HTERT RPE-1 (cell line): ENCODE measurements around the gene KLK5.
"Not testable (repeated sequence)": the region's sequence is repeated elsewhere in the genome, so short reads cannot be mapped to it uniquely, and the experiment has no call there.

Experiments
- in situ Hi-C: fragments of 300-500 bp; cut with MboI; formaldehyde crosslinking; loops from 4 replicates; pipeline ENCODE4 v1.14.3; 2020; ENCODE audit warnings: low sequenced_read_pairs

Gene KLK5

GRCh38 chr19:50924586-50924985 lies 28.3 kb downstream of the KLK5 start:
- in situ Hi-C loops = no loop called here

GRCh38 chr19:50922317-50922853 lies 30.5 kb downstream of the KLK5 start:
- in situ Hi-C loops = no loop called here

GRCh38 chr19:50921426-50922316 lies 31.2 kb downstream of the KLK5 start:
- in situ Hi-C loops = no loop called here

GRCh38 chr19:50916069-50916468 lies 36.8 kb downstream of the KLK5 start:
- in situ Hi-C loops = no loop called here

GRCh38 chr19:50912727-50913716 lies 39.8 kb downstream of the KLK5 start:
- in situ Hi-C loops = no loop called here

GRCh38 chr19:50912102-50912599 lies 40.7 kb downstream of the KLK5 start:
- in situ Hi-C loops = no loop called here

- in situ Hi-C loops = no loop called here
Observed at GRCh38 chr19:50911206-50912101, 41.4 kb downstream of the KLK5 start, which contains the start of gene KLK4. Gene KLK4 (minus strand): TSS chr19:50911395. CDS start chr19:50910738, 657 bp downstream.

GRCh38 chr19:50910722-50911121 lies 42.1 kb downstream of the KLK5 start:
- in situ Hi-C loops = no loop called here

- in situ Hi-C loops = no loop called here
Observed at GRCh38 chr19:50909240-50910070, 43.4 kb downstream of the KLK5 start.

- in situ Hi-C loops = no loop called here
Observed at GRCh38 chr19:50908336-50908735, 44.5 kb downstream of the KLK5 start.

- in situ Hi-C loops = no loop called here
Observed at GRCh38 chr19:50906217-50906616, 46.6 kb downstream of the KLK5 start.

- in situ Hi-C loops = no loop called here
Observed at GRCh38 chr19:50902640-50903039, 50.2 kb downstream of the KLK5 start.

- in situ Hi-C loops = no loop called here
Observed at GRCh38 chr19:50899569-50899968, 53.3 kb downstream of the KLK5 start.

GRCh38 chr19:50898018-50898417 lies 54.8 kb downstream of the KLK5 start:
- in situ Hi-C loops = no loop called here

- in situ Hi-C loops = no loop called here
Observed at GRCh38 chr19:50897612-50898011, 55.2 kb downstream of the KLK5 start.

GRCh38 chr19:50897191-50897607 lies 55.6 kb downstream of the KLK5 start:
- in situ Hi-C loops = no loop called here

GRCh38 chr19:50896591-50897190 lies 56.1 kb downstream of the KLK5 start:
- in situ Hi-C loops = no loop called here

GRCh38 chr19:50896089-50896590 lies 56.7 kb downstream of the KLK5 start:
- in situ Hi-C loops = not testable (repeated sequence)
